Astrocyte (in vitro differentiated cells and primary cell): Measurements from ENCODE around the gene INTS7.

ENCODE experiments used
- EZH2 ChIP-seq: IDR thresholded peaks from 2 replicates; pipeline ENCODE4 v1.6.1; 2012; ENCODE audit warnings: mild to moderate bottlenecking, low read length, inconsistent platforms; ENCODE audit not compliant: insufficient read depth
- TF ChIP-seq, protein P1 (sequence below): IDR thresholded peaks from 2 replicates; pipeline ENCODE4 v1.5.1; 2011; ENCODE audit warnings: low read depth, mild to moderate bottlenecking, inconsistent platforms, low read length, moderate library complexity; ENCODE audit not compliant: insufficient read depth

DNA sequence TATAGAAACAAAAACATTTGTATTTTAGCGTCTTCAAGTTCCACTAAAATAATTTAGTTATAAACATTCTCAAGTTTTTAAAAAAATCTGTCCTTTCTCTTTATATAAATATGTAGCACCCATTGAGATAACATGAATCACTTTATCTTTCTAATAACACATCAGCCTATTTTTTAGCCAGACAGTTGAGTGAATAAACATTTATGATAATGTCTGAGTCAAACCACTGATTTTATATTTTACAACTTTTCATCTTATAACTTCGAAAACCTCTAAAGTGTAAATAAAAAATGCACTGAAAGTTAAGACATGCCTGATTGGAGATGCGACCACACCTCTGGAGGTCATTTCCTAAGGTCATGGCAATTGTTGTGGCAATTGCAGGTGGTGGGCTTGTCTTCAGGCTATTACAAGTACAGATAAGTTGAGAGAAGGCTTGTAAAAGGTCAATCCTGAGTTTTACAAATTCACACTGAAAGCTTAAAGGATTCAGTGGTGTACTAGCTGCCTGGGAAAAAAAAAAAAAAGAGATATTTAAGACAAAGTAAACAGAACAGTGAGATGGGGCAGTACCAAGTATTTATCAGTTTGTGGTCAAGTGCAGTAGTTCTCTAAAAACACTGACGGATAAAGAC, 67.0 kb downstream of the INTS7 start:
- TF ChIP-seq, protein P1, sequence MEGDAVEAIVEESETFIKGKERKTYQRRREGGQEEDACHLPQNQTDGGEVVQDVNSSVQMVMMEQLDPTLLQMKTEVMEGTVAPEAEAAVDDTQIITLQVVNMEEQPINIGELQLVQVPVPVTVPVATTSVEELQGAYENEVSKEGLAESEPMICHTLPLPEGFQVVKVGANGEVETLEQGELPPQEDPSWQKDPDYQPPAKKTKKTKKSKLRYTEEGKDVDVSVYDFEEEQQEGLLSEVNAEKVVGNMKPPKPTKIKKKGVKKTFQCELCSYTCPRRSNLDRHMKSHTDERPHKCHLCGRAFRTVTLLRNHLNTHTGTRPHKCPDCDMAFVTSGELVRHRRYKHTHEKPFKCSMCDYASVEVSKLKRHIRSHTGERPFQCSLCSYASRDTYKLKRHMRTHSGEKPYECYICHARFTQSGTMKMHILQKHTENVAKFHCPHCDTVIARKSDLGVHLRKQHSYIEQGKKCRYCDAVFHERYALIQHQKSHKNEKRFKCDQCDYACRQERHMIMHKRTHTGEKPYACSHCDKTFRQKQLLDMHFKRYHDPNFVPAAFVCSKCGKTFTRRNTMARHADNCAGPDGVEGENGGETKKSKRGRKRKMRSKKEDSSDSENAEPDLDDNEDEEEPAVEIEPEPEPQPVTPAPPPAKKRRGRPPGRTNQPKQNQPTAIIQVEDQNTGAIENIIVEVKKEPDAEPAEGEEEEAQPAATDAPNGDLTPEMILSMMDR: no peak
- no peak for TF ChIP-seq EZH2
